NCI-H128 (cell line): ENCODE results near the gene C16orf86.
"Not testable (repeated sequence)": the region's sequence is repeated elsewhere in the genome, so short reads cannot be mapped to it uniquely, and the experiment has no call there.

Experiments used
- DNase-seq: peaks from one replicate; lab custom pipeline; 2025; ENCODE audit not compliant: unreplicated experiment; lab: John Stamatoyannopoulos, UW

Gene C16orf86

DNA sequence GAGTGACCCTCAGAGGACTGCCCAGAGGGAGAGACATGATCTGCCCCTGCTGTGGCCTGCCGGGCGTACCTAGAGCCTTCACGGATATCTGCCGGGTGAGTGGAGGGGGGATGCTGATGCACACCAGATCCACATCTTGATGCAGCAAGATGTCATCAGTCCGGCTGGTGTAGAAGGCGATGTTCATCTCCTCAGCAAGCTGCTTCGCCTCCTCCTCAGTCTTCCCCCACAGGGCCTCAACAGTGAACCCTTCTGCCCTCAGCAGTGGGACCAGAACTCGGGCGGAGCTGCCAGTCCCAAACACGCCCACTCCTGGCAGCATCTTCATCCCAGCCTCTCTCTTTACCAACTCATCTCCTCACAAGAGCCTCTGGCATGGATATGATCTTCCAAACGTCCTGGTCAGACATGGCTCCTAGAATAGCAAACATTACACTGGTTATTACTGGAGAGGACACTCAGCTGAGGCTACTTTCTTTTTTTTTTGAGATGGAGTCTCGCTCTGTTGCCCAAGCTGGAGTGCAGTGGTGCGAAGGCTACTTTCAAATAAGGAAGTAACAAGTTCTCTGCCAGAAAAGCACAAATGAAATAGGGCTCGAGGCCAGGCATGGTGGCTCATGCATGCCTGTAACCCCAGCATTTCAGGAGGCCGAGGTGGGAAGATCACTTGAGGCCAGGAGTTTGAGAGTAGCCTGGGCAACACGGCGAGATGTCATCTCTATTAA is 18.9 kb downstream of the C16orf86 start:
- DNase-seq, result no peak

DNA sequence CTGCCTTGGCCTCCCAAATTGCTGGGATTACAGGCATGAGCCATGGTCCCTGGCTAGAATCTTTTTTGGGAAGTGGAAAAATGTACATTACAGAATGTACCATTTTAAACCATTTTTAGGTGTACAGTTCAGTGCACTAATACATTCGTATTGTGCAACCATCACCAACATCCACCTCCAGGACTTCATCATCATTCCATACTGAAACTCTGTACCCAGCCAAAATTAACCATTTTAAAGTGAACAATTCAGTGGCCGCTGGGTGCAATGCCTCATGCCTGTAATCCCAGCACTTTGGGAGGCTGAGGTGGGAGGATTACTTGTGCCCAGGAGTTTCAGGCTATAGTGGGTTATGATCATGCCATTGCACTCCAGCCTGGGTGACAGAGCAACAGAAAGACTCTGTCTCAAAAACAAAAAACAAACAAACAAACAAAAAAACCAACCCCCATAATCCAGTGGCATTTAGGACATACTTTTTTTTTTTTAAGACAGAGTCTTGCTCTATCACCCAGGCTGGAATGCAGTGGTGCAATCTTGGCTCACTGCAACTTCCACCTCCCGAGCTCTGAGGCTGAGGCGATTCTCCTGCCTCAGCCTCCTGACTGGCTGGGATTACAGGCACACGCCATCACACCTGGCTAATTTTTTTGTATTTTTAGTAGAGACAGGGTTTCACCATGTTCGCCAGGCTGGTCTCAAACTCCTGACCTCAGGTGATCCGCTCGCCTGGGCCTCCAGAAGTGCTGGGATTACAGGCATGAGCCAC is 27.1 kb downstream of the C16orf86 start:
- DNase-seq, result not testable (repeated sequence)

GRCh38 chr16:67694611-67695010 is 28.0 kb downstream of the C16orf86 start:
- no peak for DNase-seq

- no peak for DNase-seq
These were observed 31.0 kb downstream of the C16orf86 start for GRCh38 chr16:67697422-67698185.

GRCh38 chr16:67699265-67699664 is 32.7 kb downstream of the C16orf86 start:
- no peak for DNase-seq

DNA sequence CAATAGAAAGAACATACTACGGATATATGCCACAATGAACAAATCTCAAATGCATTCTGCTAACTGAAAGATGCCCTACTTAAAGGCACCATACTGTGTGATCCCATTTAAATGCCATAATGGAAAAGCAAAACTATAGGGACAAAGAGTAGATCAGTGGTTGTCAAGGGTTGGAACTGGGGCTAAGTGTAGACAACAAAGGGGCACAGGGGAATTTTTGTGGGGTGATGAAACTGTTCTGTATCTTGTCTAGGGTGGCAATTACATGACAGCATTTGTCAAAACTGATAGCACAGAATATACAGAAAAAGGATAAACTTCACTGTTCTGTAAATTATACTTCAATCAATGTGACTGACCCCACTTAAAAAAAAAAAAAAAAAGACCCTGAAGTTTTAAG is 34.8 kb downstream of the C16orf86 start:
- no peak for DNase-seq

DNA sequence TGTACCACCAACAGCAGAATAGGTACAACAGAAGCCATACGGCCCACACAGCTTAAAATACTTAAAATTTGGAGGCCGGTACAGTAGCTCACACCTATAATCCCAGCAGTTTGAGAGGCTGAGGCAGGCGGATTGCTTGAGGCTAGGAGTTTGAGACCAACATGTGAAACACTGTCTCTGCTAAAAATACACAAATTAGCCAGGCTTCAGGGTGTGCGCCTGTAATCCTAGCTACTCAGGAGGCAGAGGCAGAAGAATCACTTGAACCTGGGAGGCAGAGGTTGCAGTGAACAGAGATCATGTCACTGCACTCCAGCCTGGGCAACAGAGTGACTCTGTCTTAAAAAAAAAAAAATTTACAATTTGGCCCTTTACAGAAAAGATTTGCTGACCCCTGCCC is 35.5 kb downstream of the C16orf86 start:
- DNase-seq, result no peak

GRCh38 chr16:67703626-67704025 is 37.0 kb downstream of the C16orf86 start:
- no peak for DNase-seq

DNA sequence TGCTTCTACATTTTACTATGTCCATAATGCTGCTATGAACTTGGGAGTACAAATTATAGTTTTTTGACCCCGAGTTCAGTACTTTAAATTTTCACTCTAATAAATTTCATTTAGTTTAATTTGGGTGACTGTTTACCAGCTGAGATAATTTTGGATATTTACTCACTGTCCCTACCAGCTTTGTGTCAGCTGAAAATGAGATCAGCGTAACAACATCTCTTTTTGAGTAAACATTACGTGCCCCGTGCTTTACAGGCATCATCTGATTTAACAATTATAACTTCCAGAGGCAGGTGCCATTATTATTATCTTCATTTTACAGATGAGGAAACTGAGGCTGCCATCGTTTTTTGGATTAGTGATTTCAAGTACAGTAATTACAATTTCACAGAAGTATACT is 37.5 kb downstream of the C16orf86 start:
- no peak for DNase-seq

GRCh38 chr16:67707210-67707609 is 40.6 kb downstream of the C16orf86 start:
- no peak for DNase-seq

DNA sequence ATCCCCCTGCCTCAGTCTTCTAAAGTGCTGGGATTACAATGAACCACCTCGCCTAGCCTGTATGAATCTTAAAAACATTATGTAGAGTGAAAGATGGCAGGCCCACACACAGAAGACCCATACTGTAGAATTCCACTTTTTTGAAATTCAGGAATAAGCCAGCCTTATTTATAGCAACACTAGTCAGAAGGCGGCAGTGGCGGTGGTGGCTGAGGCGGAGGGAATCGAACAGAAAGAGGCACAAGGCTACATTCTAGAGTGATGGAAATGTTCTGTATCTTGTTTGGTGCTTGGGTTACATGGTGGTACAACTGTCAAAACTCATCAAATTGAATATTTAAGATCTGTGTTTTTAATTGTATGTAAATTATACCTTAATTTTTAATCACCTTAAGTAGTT is 41.2 kb downstream of the C16orf86 start:
- DNase-seq, result no peak

GRCh38 chr16:67708368-67708771 is 41.8 kb downstream of the C16orf86 start:
- no peak for DNase-seq

DNA sequence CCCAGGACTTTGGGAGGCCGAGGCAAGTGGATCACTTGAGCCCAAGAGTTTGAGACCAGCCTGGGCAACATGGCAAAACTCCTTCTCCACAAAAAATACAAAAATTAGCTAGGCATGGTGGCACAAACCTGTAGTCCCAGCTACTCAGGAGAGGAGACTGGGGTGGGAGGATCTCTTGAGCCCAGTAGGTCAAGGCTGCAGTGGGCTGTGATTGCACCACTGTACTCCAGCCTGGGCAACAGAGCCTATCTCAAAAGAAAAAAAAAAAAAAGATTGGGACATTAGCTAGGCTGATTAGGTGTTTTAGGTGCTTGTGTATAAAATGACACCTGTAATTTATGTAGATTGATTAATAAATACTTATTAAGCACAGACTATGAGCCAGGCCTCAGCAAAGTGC is 42.4 kb downstream of the C16orf86 start:
- no peak for DNase-seq

DNA sequence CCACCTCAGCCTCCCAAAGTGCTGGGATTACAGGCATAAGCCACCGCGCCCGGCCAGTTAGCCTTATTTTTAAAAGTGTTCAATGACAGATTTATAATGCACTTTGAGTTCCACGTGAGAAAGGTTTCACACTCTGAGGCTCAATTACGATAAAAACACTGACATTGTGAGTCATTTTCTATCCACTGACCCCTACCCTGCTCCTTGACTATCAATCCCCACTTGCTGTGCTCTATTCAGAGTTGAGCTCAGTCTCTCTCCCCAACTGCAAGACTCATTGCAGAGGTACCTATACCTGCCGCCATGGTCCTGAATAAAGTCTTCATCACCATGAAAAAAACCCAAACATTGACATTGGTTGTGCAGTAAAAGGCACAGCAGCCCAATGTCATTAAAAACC is 44.0 kb downstream of the C16orf86 start:
- DNase-seq, result no peak

DNA sequence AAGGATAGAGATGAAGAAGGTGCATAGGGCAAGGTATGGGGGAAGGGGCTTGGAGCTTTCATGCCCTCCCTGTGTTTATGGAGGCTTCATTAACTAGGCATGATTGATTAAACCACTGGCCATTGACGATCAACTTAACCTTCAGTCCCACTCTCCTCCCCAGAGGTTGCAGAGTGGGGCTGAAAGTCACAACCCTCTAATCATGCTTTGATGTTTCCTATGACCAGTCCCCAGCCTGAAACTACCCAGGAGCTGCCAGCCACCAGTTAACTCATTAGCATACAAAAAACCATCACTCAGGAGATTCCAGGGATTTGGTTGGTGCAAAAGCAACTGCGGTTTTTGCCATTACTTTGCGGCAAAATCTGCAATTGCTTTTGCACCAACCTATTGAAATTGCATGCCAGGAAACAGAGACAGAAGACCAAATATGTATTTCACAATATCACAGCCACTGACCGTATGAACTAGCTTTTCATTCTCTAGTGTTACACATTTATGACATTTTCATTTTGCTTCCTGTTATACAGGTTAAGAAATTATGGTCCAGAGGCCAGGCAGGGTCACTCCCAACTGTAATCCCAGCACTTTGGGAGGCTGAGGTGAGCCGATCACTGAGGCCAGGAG is 47.1 kb downstream of the C16orf86 start:
- no peak for DNase-seq

DNA sequence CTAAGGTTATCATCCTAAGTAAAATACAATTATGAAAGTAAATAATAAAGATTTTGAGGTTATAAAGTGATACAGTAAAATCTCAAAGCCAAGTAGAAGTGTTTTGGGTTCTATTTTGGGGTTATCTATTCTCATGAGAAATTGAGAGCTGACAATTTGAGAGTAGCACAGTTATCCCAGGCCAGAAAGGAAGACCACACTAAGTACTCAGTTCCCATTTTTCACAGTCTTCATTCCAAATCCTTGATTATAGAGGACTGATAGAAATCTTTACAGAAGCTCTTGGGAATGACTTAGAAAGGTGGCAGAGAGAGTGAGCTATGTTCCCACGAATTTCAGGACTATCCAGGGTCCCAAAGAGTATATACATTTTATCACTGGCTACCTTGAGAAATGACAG is 47.9 kb downstream of the C16orf86 start:
- no peak for DNase-seq

GRCh38 chr16:67716097-67716496 is 49.5 kb downstream of the C16orf86 start:
- no peak for DNase-seq
